ENCODE results near the gene PNPLA8.
A peak's percentile ranks its signal among the peaks of the same experiment; 100 is the strongest.
"Not testable (repeated sequence)": the region's sequence is repeated elsewhere in the genome, so short reads cannot be mapped to it uniquely, and the experiment has no call there.

Gene PNPLA8

GRCh38 chr7:108525985-108526767, at the start of gene PNPLA8:
PNPLA8 (minus strand) TSS chr7:108526135; CDS start chr7:108515491, 10,644 bp downstream.
- Mint-ChIP-seq H3K4me3 (peak within 1 kb of the TSS; percentile 99), H3K36me3 (ENCODE audit: low read depth) (peaks cover 10% of the 10 kb centered on the region), H3K4me1 (ENCODE audit: low read depth) (peaks cover 59% of the 10 kb centered on the region), H3K27me3 (no peaks in the 10 kb centered on the region), H3K9me3 (no peaks in the 10 kb centered on the region), H3K27ac (peak within 1 kb of the TSS; percentile 98)

DNA sequence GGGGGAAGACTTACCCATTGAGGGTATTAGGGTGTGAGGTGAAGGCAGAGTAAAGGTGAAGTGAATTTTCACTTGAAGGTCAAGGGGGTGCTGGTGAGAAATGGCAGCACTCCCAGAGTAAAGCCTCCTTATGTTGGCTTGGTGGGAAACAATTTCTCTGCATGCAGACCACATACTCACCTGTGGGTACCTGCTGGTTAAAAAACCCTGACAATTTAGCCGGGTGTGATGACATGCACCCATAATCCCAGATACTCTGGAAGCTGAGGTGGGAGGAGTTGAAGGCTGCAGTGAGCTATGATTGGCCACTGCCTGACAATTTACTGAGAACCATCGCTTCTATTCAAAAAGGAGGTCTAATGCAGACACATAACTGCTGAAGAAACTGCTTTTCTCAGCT, 49.2 kb upstream of the PNPLA8 start:
- Mint-ChIP-seq H3K36me3 (ENCODE audit: low read depth) (peaks cover 59% of the 10 kb centered on the region), H3K27me3 (no peaks in the 10 kb centered on the region), H3K4me3 (no peak overlapping the region), H3K4me1 (ENCODE audit: low read depth) (peaks cover 44% of the 10 kb centered on the region), H3K27ac (no peak overlapping the region), H3K9me3 (peaks cover 3% of the 10 kb centered on the region)

DNA sequence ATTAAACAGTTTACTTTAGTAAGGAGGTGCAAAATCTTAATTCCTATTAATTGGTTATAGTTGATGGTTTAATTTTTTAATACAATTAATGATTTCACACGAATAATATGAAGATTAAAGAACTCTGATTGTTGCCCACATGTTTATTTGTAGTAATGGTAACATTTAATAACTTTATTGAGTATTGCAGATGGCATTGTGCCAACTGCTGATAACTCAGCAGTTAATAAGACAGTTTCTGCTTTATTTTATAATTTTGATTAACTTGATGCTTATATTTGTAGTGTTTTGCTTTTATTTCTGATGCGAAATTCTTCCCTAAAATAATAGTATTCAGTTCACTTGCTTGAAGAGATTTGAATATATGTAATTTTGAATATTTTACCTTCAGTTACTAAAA, 46.5 kb upstream of the PNPLA8 start:
- Mint-ChIP-seq H3K27me3 (no peaks in the 10 kb centered on the region), H3K36me3 (ENCODE audit: low read depth) (peaks cover 48% of the 10 kb centered on the region), H3K4me1 (ENCODE audit: low read depth) (peaks cover 60% of the 10 kb centered on the region), H3K9me3 (no peaks in the 10 kb centered on the region), H3K4me3 (no peak overlapping the region), H3K27ac (no peak overlapping the region)

- peaks cover 66% of the 10 kb centered on the region for H3K4me1 Mint-ChIP-seq (ENCODE audit: low read depth)
Measured at GRCh38 chr7:108570146-108570755, 44.3 kb upstream of the PNPLA8 start.

GRCh38 chr7:108569381-108570145, 43.6 kb upstream of the PNPLA8 start, which contains the start of the genes DNAJB9 and THAP5:
DNAJB9 (plus strand) TSS chr7:108569874; CDS start chr7:108571727, 1,853 bp downstream.
THAP5 (minus strand) TSS chr7:108569706; CDS start chr7:108569569, 137 bp downstream.
- H3K4me3 Mint-ChIP-seq = peak within 1 kb of the TSS; percentile 99
- peaks cover 3% of the 10 kb centered on the region for H3K9me3 Mint-ChIP-seq
- no peaks in the 10 kb centered on the region for H3K27me3 Mint-ChIP-seq
- peaks cover 66% of the 10 kb centered on the region for H3K4me1 Mint-ChIP-seq (ENCODE audit: low read depth)
- H3K36me3 Mint-ChIP-seq (ENCODE audit: low read depth) = peaks cover 51% of the 10 kb centered on the region
- peak within 1 kb of the TSS; percentile 99 for H3K27ac Mint-ChIP-seq

More at GRCh38 chr7:108570146-108570755, 44.3 kb upstream of the PNPLA8 start:
- Mint-ChIP-seq H3K27me3 (no peaks in the 10 kb centered on the region), H3K4me3 (peak overlapping the region; percentile 99), H3K27ac (peak overlapping the region; percentile 99), H3K36me3 (ENCODE audit: low read depth) (peaks cover 52% of the 10 kb centered on the region), H3K9me3 (peaks cover 3% of the 10 kb centered on the region)

DNA sequence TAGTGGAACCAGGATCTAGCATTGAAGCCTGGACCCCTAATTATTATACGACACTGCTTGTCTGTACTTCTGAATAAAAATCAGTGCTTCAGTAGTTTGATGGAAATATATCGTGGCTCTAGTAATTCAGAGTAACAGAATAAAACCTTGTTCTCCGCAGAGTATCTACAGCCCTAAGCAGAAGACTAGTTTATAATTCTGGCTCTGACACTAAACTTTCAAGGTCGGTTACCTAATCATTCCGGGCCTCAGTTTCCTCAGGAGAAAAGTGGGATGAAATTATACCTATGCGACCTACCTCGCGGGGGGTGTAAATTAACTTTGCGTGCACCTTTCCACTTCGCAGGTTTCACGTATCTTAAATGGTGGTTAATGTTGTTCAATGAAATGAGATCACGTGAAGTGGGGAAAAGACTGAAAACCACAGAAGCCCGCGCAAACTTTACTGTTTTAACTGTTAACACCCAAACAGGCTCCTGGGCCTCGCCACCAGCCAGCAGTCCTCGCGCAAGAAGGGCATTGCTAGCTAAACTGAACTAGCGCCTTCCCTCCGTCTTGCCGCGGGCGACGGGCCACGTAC, 43.0 kb upstream of the PNPLA8 start:
- Mint-ChIP-seq H3K27me3 (no peaks in the 10 kb centered on the region), H3K9me3 (peaks cover 3% of the 10 kb centered on the region), H3K36me3 (ENCODE audit: low read depth) (peaks cover 51% of the 10 kb centered on the region), H3K4me3 (peak overlapping the region; percentile 99), H3K4me1 (ENCODE audit: low read depth) (peaks cover 60% of the 10 kb centered on the region), H3K27ac (peak overlapping the region; percentile 99)

DNA sequence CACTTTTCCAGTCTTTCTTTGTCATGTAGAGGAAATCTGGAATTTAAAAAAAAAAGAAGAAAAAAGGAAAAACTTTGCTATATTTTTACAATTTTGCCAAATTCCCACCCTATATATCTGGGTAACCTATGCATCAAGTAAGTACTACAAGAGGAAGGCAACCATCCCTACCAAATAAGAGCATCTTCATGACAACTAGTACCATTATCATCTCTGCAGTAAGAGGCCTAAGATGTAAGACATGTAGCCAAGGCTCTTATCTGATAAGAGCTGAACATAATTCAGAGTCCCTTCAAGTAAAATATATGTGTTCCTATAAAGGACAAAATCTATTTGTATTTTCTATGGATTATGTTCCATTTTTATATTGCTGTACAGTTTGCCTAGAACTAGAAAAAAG, 40.1 kb upstream of the PNPLA8 start:
- Mint-ChIP-seq H3K27ac (no peak overlapping the region), H3K4me1 (ENCODE audit: low read depth) (peaks cover 37% of the 10 kb centered on the region)

GRCh38 chr7:108561047-108561619, 35.2 kb upstream of the PNPLA8 start:
- Mint-ChIP-seq H3K9me3 (peaks cover 23% of the 10 kb centered on the region), H3K4me1 (ENCODE audit: low read depth) (peaks cover 7% of the 10 kb centered on the region), H3K4me3 (no peak overlapping the region), H3K36me3 (ENCODE audit: low read depth) (peaks cover 62% of the 10 kb centered on the region), H3K27ac (no peak overlapping the region), H3K27me3 (no peaks in the 10 kb centered on the region)

More for the DNA sequence above, 40.1 kb upstream of the PNPLA8 start:
- Mint-ChIP-seq H3K9me3 (peaks cover 9% of the 10 kb centered on the region), H3K27me3 (no peaks in the 10 kb centered on the region), H3K4me3 (no peak overlapping the region), H3K36me3 (ENCODE audit: low read depth) (peaks cover 45% of the 10 kb centered on the region)

- H3K4me3 Mint-ChIP-seq = no peak overlapping the region
- H3K9me3 Mint-ChIP-seq = peaks cover 19% of the 10 kb centered on the region
- no peak overlapping the region for H3K27ac Mint-ChIP-seq
- no peaks in the 10 kb centered on the region for H3K4me1 Mint-ChIP-seq (ENCODE audit: low read depth)
- peaks cover 45% of the 10 kb centered on the region for H3K36me3 Mint-ChIP-seq (ENCODE audit: low read depth)
- no peaks in the 10 kb centered on the region for H3K27me3 Mint-ChIP-seq
Measured at GRCh38 chr7:108559253-108559652, 33.3 kb upstream of the PNPLA8 start.

GRCh38 chr7:108557617-108558016, 31.7 kb upstream of the PNPLA8 start:
- peaks cover 19% of the 10 kb centered on the region for H3K9me3 Mint-ChIP-seq
- no peaks in the 10 kb centered on the region for H3K27me3 Mint-ChIP-seq
- H3K4me1 Mint-ChIP-seq (ENCODE audit: low read depth) = no peaks in the 10 kb centered on the region
- H3K4me3 Mint-ChIP-seq = no peak overlapping the region
- H3K36me3 Mint-ChIP-seq (ENCODE audit: low read depth) = peaks cover 40% of the 10 kb centered on the region
- no peak overlapping the region for H3K27ac Mint-ChIP-seq

GRCh38 chr7:108557191-108557590, 31.3 kb upstream of the PNPLA8 start:
- Mint-ChIP-seq H3K27me3 (no peaks in the 10 kb centered on the region), H3K4me3 (no peak overlapping the region), H3K27ac (no peak overlapping the region), H3K9me3 (peaks cover 19% of the 10 kb centered on the region), H3K4me1 (ENCODE audit: low read depth) (no peaks in the 10 kb centered on the region), H3K36me3 (ENCODE audit: low read depth) (peaks cover 37% of the 10 kb centered on the region)

DNA sequence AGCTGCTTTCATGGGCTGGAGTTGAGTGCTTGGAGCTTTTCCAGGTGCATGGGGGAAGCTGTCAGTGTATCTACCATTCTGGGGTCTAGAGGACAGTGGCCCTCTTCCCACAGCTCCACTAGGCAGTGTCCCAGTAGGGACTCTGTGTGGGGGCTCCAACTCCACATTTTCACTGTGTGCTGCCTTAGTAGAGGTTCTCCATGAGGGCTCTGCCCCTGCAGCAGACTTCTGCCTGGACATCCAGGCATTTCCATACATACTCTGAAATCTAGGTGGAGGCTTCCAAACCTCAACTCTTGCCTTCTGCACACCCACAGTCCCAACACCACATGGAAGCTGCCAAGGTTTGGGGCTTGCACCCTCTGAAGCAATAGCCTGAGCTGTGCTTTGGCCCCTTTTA, 30.7 kb upstream of the PNPLA8 start:
- not testable (repeated sequence) for H3K27me3 Mint-ChIP-seq; H3K27ac Mint-ChIP-seq; H3K4me1 Mint-ChIP-seq (ENCODE audit: low read depth); H3K4me3 Mint-ChIP-seq
- Mint-ChIP-seq H3K36me3 (ENCODE audit: low read depth) (peaks cover 33% of the 10 kb centered on the region), H3K9me3 (peaks cover 18% of the 10 kb centered on the region)

- not testable (repeated sequence) for H3K27me3 Mint-ChIP-seq; H3K36me3 Mint-ChIP-seq (ENCODE audit: low read depth); H3K4me1 Mint-ChIP-seq (ENCODE audit: low read depth); H3K9me3 Mint-ChIP-seq; H3K4me3 Mint-ChIP-seq; H3K27ac Mint-ChIP-seq
Measured at GRCh38 chr7:108548141-108548896, 22.4 kb upstream of the PNPLA8 start.

DNA sequence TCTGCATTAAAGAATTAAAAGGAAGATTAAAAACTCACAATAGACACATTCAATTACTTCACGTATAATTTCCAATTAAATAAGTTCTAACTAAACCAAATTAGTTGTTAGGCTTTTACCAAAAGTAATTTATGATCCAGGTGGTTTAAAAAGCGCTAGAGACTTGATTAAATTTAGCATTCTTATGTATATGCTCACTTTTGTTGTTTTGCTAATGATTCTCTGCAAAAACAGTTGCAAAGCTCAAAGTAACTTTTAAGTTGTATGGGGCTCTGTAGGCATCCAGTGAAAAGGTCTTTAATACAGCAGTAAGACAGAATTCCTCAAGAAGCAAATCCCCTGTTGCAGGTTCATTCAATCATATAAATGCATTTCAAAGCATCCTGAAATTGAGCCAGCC, 15.5 kb upstream of the PNPLA8 start:
- H3K27me3 Mint-ChIP-seq = no peaks in the 10 kb centered on the region
- no peaks in the 10 kb centered on the region for H3K36me3 Mint-ChIP-seq (ENCODE audit: low read depth)
- H3K4me3 Mint-ChIP-seq = no peak overlapping the region
- no peaks in the 10 kb centered on the region for H3K9me3 Mint-ChIP-seq
- no peak overlapping the region for H3K27ac Mint-ChIP-seq
- H3K4me1 Mint-ChIP-seq (ENCODE audit: low read depth) = no peaks in the 10 kb centered on the region

Measured in stimulated activated naive CD8-positive, alpha-beta T cell treated with anti-CD3 and anti-CD28 coated beads, Interleukin-15, Interleukin-2, amounts not matched to agents 100 ng/mL and 50 ng/mL, for 24 hours (primary cell).